HepG2 (cell line): ENCODE results near the gene ALLC. TPM values are rescaled to one million over a fixed set of nuclear protein-coding genes. Genes with fewer than 3 reads are reported as not detected.
A peak's percentile ranks its signal among the peaks of the same experiment; 100 is the strongest.

Experiments used
- ATAC-seq: fragments of 200-7000 bp; cut with Tn5 transposase; 3 replicates; pipeline ENCODE4 v1.9.1; 2020; ENCODE audit warnings: mild to moderate bottlenecking, moderate library complexity
- BruUV-seq: library from RNA; stranded (reverse); fragments of 400-500 nt; replicated peaks from 2 replicates; lab custom pipeline; 2021; lab: Mats Ljungman, UMichigan
- CTCF ChIA-PET: fragments of 300-600 bp; formaldehyde crosslinking; extraction: SDS; loops from one replicate; lab custom pipeline; 2021; ENCODE audit warnings: low total read pairs, inconsistent platforms, low intra/inter-chr PET ratio; lab: Yijun Ruan, JAX
- POLR2A ChIA-PET: fragments of 350-600 bp; sonication (Branson Sonifier 250); formaldehyde crosslinking; loops from one replicate; lab custom pipeline; 2020; ENCODE audit warnings: antibody characterized with exemption, inconsistent platforms; lab: Yijun Ruan, JAX
- DNase-seq: peaks from one replicate; pipeline ENCODE4 v3.0.0-alpha.2; 2015; ENCODE audit warnings: low spot score
- FAIRE-seq: peaks from 3 replicates; lab custom pipeline; 2011; peaks lifted over from hg19 to GRCh38; lab: Jason Lieb, UNC
- H2AFZ ChIP-seq: one replicate; pipeline ENCODE4 v1.6.1; 2011; ENCODE audit warnings: low read length, inconsistent platforms
- H3K27ac ChIP-seq: fragments of 300-600 bp; 3 replicates; pipeline ENCODE4 v1.8.0; 2011; ENCODE audit warnings: mixed run types, mild to moderate bottlenecking, mixed read lengths, low read length, inconsistent platforms; ENCODE audit not compliant: insufficient read depth; ENCODE audit errors: extremely low read length
- H3K27me3 ChIP-seq, 2 experiments: fragments of 200-600 bp in 1 of 2; 2 replicates in 1 of 2; 3 replicates in 1 of 2; pipeline versions ENCODE4 v1.6.0 to v1.8.0; 2011; ENCODE audit warnings: low read length in 2 of 2, mild to moderate bottlenecking in 2 of 2, moderate library complexity in 2 of 2, inconsistent platforms in 1 of 2; ENCODE audit not compliant: insufficient read depth in 2 of 2, control insufficient read depth in 1 of 2
- H3K36me3 ChIP-seq, 2 experiments: fragments of 200-600 bp in 1 of 2; replicated peaks in 1 of 2; 2 replicates in 1 of 2; 3 replicates in 1 of 2; pipeline versions ENCODE4 v1.5.1 to v1.8.0; 2011; ENCODE audit warnings: low read length in 2 of 2, inconsistent platforms in 1 of 2; ENCODE audit not compliant: insufficient read depth in 2 of 2, control insufficient read depth in 1 of 2
- H3K4me1 ChIP-seq: 2 replicates; pipeline ENCODE4 v1.5.1; 2012; ENCODE audit warnings: low read length, inconsistent platforms; ENCODE audit not compliant: insufficient read depth
- H3K4me2 ChIP-seq: 2 replicates; pipeline ENCODE4 v1.6.0; 2011; ENCODE audit warnings: low read depth, low read length, inconsistent platforms
- H3K4me3 ChIP-seq, 3 experiments: fragments of 200-600 bp in 1 of 3; sonication (generic), shearing (Covaris generic) in 1 of 3; replicated peaks in 1 of 3; 2 replicates each; pipeline ENCODE4 v1.5.1; 2011 to 2016; ENCODE audit warnings: low read length in 3 of 3, inconsistent platforms in 2 of 3, low read depth in 2 of 3, mild to moderate bottlenecking in 2 of 3, control low read depth in 1 of 3, mixed read lengths in 1 of 3; ENCODE audit not compliant: insufficient read depth in 1 of 3
- H3K79me2 ChIP-seq: one replicate; pipeline ENCODE4 v1.6.1; 2011; ENCODE audit warnings: low read length, inconsistent platforms; ENCODE audit not compliant: insufficient read depth
- H3K9ac ChIP-seq: 2 replicates; pipeline ENCODE4 v1.6.0; 2011; ENCODE audit warnings: mild to moderate bottlenecking, low read depth, low read length, inconsistent platforms; ENCODE audit not compliant: insufficient read depth
- H3K9me3 ChIP-seq: 2 replicates; pipeline ENCODE4 v1.5.1; 2012; ENCODE audit warnings: mild to moderate bottlenecking, low read length
- H4K20me1 ChIP-seq: 2 replicates; pipeline ENCODE4 v1.6.0; 2011; ENCODE audit warnings: inconsistent platforms, mild to moderate bottlenecking, low read length, moderate library complexity; ENCODE audit not compliant: insufficient read depth
- CTCF ChIP-seq: sonication (generic); formaldehyde crosslinking; IDR thresholded peaks from 2 replicates; pipeline ENCODE4 v1.5.0; 2020; ENCODE audit warnings: mild to moderate bottlenecking, missing genetic modification reagents, moderate library complexity
- LCORL ChIP-seq, 2 experiments: fragments of 450-650 bp in 1 of 2; sonication (generic) in 1 of 2; formaldehyde crosslinking in 1 of 2; IDR thresholded peaks; 2 replicates each; pipeline versions ENCODE4 v1.5.0 to v1.6.1; 2017 to 2020; ENCODE audit warnings: antibody characterized with exemption in 1 of 2, missing genetic modification reagents in 1 of 2
- MED13 ChIP-seq: sonication (generic); formaldehyde crosslinking; IDR thresholded peaks from 2 replicates; pipeline ENCODE4 v1.5.0; 2020; ENCODE audit warnings: missing genetic modification reagents
- POGZ ChIP-seq: sonication (generic); formaldehyde crosslinking; IDR thresholded peaks from 2 replicates; pipeline ENCODE4 v1.4.0; 2020; ENCODE audit warnings: mild to moderate bottlenecking, missing genetic modification reagents
- PTBP1 ChIP-seq: fragments of 200-400 bp; formaldehyde crosslinking; IDR thresholded peaks from 2 replicates; pipeline ENCODE4 v1.6.1; 2018; ENCODE audit warnings: low read length, low read depth; ENCODE audit not compliant: poor library complexity, severe bottlenecking
- SAP130 ChIP-seq: IDR thresholded peaks from 2 replicates; pipeline ENCODE4 v1.6.1; 2016; ENCODE audit warnings: low read depth
- STAG1 ChIP-seq: sonication (generic); formaldehyde crosslinking; IDR thresholded peaks from 2 replicates; pipeline ENCODE4 v1.4.0; 2020; ENCODE audit warnings: missing genetic modification reagents
- ZNF503 ChIP-seq: sonication (generic); formaldehyde crosslinking; IDR thresholded peaks from 2 replicates; pipeline ENCODE4 v1.4.0; 2020; ENCODE audit warnings: missing genetic modification reagents
- ZSCAN5A ChIP-seq: sonication (generic); formaldehyde crosslinking; IDR thresholded peaks from 2 replicates; pipeline ENCODE4 v1.8.0; 2022; ENCODE audit warnings: mild to moderate bottlenecking, missing genetic modification reagents, borderline replicate concordance
- WGBS: methylation state at CpG from one replicate; pipeline ENCODE4 v1.1.6; 2017; ENCODE audit warnings: low lambda C conversion rate; 5-methylcytosine and 5-hydroxymethylcytosine counted together
- in situ Hi-C: cut with HindIII; loops from 2 replicates; pipeline ENCODE4 v1.10.0; 2017; ENCODE audit warnings: low pct_unique_long_range_greater_than_20kb; ENCODE audit not compliant: extremely low pct_ligation_motif_present
- intact Hi-C: fragments of 100-400 bp; cut with micrococcal nuclease; formaldehyde crosslinking; loops from one replicate; pipeline ENCODE4 v1.10.0; 2022; ENCODE audit not compliant: unreplicated experiment
- polyA plus RNA-seq, 8 experiments: library from polyadenylated mRNA; depleted of rRNA in 3 of 8; stranded (reverse) in 7 of 8; unstranded in 1 of 8; fragments of >200 nt; fragmentation: Illumina TruSeq in 4 of 8; extraction: Trizol in 4 of 8; gene quantifications; 2 replicates each; pipeline versions ENCODE4 v1.2.1 to v1.2.3, GENCODE V29; 2011 to 2016; ENCODE audit warnings: low read depth in 4 of 8, missing spikeins in 1 of 8, mixed read lengths in 1 of 8; ENCODE audit not compliant: insufficient read depth in 1 of 8
- total RNA-seq, 5 experiments: library from RNA; depleted of rRNA; stranded (reverse); fragments of >200 nt; fragmentation: Illumina TruSeq; extraction: Trizol; gene quantifications; 2 replicates each; pipeline ENCODE4 v1.2.3, GENCODE V29; 2016; ENCODE audit warnings: low read depth in 1 of 5

Gene ALLC
- total and polyA plus RNA-seq, 2 of the 13 experiments (the other 11 are each of a cell fraction or from before 2014, with no cell fraction given) = 0.08 to 0.11 TPM

GRCh38 chr2:3727397-3728045, 69.5 kb downstream of the ALLC start:
- no peaks in the 10 kb centered on the region for H3K36me3 ChIP-seq
- no peak overlapping the region for H3K4me2 ChIP-seq
- ATAC-seq (no peak), DNase-seq (no peak)
- ChIA-PET POLR2A (no interaction called here), CTCF (interaction anchor here (0.6 to 2.4 kb wide), 4 partner anchors 53 to 101 kb away, joined by 3 to 17 read pairs (median 9); no protein-coding TSS in a partner anchor)
- H3K9ac ChIP-seq = no peak overlapping the region
- 34% methylated on average over 12 of the region's 12 CpGs for WGBS
- intact Hi-C loops = loop anchor here (1.0 kb wide), 3 partner anchors 54 to 100 kb away; no protein-coding TSS in a partner anchor
- no peaks in the 10 kb centered on the region for H3K79me2 ChIP-seq
- no peaks in the 10 kb centered on the region for H4K20me1 ChIP-seq
- in situ Hi-C loops = no loop called here
- no peaks in the 10 kb centered on the region for H3K9me3 ChIP-seq
- H3K4me1 ChIP-seq = no peaks in the 10 kb centered on the region
- no peak overlapping the region for H2AFZ ChIP-seq
- no peak overlapping the region for H3K27ac ChIP-seq
- H3K4me3 ChIP-seq = no peak overlapping the region
- TF ChIP-seq POGZ (CRISPR knock-in tag) (no peak), SAP130 (CRISPR knock-in tag) (no peak), MED13 (CRISPR knock-in tag) (no peak)
- TF ChIP-seq, all 625 proteins: peak for 0
- BruUV-seq = no TSS peak
- no peak for FAIRE-seq
- peaks cover 7 to 81% of the 10 kb centered on the region in 2 experiments for H3K27me3 ChIP-seq

- in situ Hi-C loops (no loop called here), intact Hi-C loops (loop anchor here (1.0 kb wide), 3 partner anchors 53 to 99 kb away; no protein-coding TSS in a partner anchor)
- Histone ChIP-seq H3K79me2 (no peaks in the 10 kb centered on the region), H3K4me2 (no peak overlapping the region), H3K27me3 (peaks cover 8 to 85% of the 10 kb centered on the region in 2 experiments), H3K4me1 (no peaks in the 10 kb centered on the region), H3K4me3 (no peak overlapping the region), H3K27ac (no peak overlapping the region), H4K20me1 (no peaks in the 10 kb centered on the region), H2AFZ (no peak overlapping the region), H3K9ac (no peak overlapping the region), H3K9me3 (no peaks in the 10 kb centered on the region), H3K36me3 (no peaks in the 10 kb centered on the region)
- CTCF ChIA-PET = interaction anchor here (0.6 to 2.4 kb wide), 4 partner anchors 52 to 100 kb away, joined by 3 to 17 read pairs (median 9); no protein-coding TSS in a partner anchor
- POLR2A ChIA-PET = no interaction called here
- WGBS = 17% methylated on average over 22 of the region's 22 CpGs
- DNase-seq (peak; percentile 44), FAIRE-seq (peak; percentile 80), ATAC-seq (peak; percentile 47)
- BruUV-seq = no TSS peak
- TF ChIP-seq CTCF (peak; percentile 70), PTBP1 (no peak), LCORL (IDR thresholded peaks at IDR 0.05) (no peak), LCORL (CRISPR knock-in tag; IDR thresholded peaks at IDR 0.05) (0 out of 2 replicates have a peak, but pooled peaks have one; percentile 24), ZNF503 (no peak), ZSCAN5A (CRISPR knock-in tag) (no peak), STAG1 (CRISPR knock-in tag) (peak; percentile 73)
Measured at GRCh38 chr2:3728104-3729054, 70.4 kb downstream of the ALLC start.
